ENCODE measurements around the gene ADRA2B.

DNA sequence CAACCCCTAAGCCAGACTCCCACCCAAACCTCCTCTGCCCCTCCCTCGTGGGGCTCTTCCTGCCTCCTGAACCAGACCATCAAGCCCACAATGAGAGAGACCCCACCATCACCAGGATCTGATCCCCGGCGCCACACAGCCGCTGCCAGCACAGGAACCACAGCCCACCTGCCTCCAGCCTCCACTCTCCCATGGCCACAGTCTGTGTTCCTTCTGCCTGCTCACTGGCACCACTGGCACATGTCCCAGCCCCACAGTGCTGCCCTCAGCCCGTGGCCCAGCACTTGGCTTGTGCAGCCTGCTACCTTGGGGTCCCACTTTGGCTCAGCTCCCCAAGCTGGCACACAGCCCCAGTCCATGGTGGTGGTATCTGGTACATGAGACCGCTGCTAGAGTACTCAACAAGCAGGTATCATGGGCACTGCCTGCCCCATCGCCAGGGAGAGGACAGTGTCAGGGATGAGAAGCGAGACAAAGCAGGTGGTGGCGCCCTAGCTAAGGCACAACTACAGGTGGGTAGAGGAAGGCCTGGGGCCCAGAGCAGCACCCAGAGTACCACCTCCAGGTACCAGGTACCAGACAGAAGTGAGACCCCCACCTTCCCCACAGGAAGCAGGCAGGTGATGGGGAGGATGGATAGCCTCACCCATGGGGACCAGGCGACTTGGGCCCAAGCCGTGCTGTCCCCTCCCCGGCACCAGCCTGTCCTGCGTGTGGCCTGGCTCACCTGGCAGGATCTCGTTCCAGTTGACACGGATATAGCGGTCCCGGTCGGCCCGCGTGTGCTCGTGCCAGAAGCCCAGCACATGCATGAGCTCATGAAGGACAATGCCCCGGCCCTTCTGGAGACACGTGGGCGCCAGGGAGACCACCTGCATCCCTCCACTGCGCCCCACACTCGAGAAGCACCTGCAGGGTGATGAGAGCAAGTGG is 15.7 kb upstream of the ADRA2B start:
- TF ChIP-seq, protein P1, sequence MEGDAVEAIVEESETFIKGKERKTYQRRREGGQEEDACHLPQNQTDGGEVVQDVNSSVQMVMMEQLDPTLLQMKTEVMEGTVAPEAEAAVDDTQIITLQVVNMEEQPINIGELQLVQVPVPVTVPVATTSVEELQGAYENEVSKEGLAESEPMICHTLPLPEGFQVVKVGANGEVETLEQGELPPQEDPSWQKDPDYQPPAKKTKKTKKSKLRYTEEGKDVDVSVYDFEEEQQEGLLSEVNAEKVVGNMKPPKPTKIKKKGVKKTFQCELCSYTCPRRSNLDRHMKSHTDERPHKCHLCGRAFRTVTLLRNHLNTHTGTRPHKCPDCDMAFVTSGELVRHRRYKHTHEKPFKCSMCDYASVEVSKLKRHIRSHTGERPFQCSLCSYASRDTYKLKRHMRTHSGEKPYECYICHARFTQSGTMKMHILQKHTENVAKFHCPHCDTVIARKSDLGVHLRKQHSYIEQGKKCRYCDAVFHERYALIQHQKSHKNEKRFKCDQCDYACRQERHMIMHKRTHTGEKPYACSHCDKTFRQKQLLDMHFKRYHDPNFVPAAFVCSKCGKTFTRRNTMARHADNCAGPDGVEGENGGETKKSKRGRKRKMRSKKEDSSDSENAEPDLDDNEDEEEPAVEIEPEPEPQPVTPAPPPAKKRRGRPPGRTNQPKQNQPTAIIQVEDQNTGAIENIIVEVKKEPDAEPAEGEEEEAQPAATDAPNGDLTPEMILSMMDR (IDR thresholded peaks at IDR 0.05; ENCODE audit: poor library complexity) = no peak
- no peak for TF ChIP-seq EZH2phosphoT487 (IDR thresholded peaks at IDR 0.05; ENCODE audit: low read depth, severe bottlenecking, unreplicated experiment)
